IMR-90 (cell line): ENCODE results near the gene NUDT16. TPM values are rescaled to one million over a fixed set of nuclear protein-coding genes. Genes with fewer than 3 reads are reported as not detected.

ENCODE experiments used
- ATAC-seq: fragments of 200-7000 bp; cut with Tn5 transposase; 2 replicates; pipeline ENCODE4 v1.9.1; 2020; ENCODE audit warnings: low read depth, mild to moderate bottlenecking, moderate library complexity
- BruUV-seq: library from RNA; stranded (reverse); fragments of 400-500 nt; replicated peaks from 2 replicates; lab custom pipeline; 2021; lab: Mats Ljungman, UMichigan
- CTCF ChIA-PET: fragments of 300-600 bp; formaldehyde crosslinking; extraction: SDS; loops from one replicate; lab custom pipeline; 2021; ENCODE audit warnings: antibody characterized with exemption; lab: Yijun Ruan, JAX
- POLR2A ChIA-PET: fragments of 300-600 bp; sonication (Branson Sonifier 250); formaldehyde crosslinking; loops from one replicate; lab custom pipeline; 2022; ENCODE audit warnings: antibody characterized with exemption; ENCODE audit not compliant: unreplicated experiment; lab: Charles Lee
- DNase-seq: peaks from one replicate; pipeline ENCODE4 v3.0.0; 2013
- H2AFZ ChIP-seq: replicated peaks from 2 replicates; pipeline ENCODE3; 2013; ENCODE audit warnings: low read length, mild to moderate bottlenecking; ENCODE audit not compliant: poor library complexity
- H2AK5ac ChIP-seq: 2 replicates; pipeline ENCODE4 v1.6.1; 2013; ENCODE audit warnings: low read depth, low read length, inconsistent platforms
- H2AK9ac ChIP-seq: replicated peaks from 2 replicates; pipeline ENCODE3; 2013; ENCODE audit warnings: mild to moderate bottlenecking, low read depth, low read length, moderate library complexity; ENCODE audit not compliant: poor library complexity
- H2BK120ac ChIP-seq: 2 replicates; pipeline ENCODE4 v1.6.1; 2013; ENCODE audit warnings: low read depth, low read length, inconsistent platforms
- H2BK15ac ChIP-seq: 3 replicates; pipeline ENCODE4 v1.6.1; 2013; ENCODE audit warnings: low read depth, low read length, inconsistent platforms
- H2BK20ac ChIP-seq: 2 replicates; pipeline ENCODE4 v1.6.1; 2013; ENCODE audit warnings: low read depth, mild to moderate bottlenecking, inconsistent platforms, low read length, moderate library complexity
- H2BK5ac ChIP-seq: 2 replicates; pipeline ENCODE4 v1.6.1; 2013; ENCODE audit warnings: mild to moderate bottlenecking, low read depth, low read length, inconsistent platforms; ENCODE audit not compliant: poor library complexity, severe bottlenecking
- H3K14ac ChIP-seq: replicated peaks from 2 replicates; pipeline ENCODE4 v1.6.1; 2013; ENCODE audit warnings: low read depth, low read length, inconsistent platforms
- H3K18ac ChIP-seq: 2 replicates; pipeline ENCODE4 v1.6.1; 2013; ENCODE audit warnings: low read depth, low read length, control low read depth
- H3K23ac ChIP-seq: 2 replicates; pipeline ENCODE4 v1.6.1; 2013; ENCODE audit warnings: low read depth, low read length, inconsistent platforms
- H3K27ac ChIP-seq: 2 replicates; pipeline ENCODE4 v1.5.1; 2013; ENCODE audit warnings: mild to moderate bottlenecking, control low read depth, low read length; ENCODE audit not compliant: insufficient read depth
- H3K27me3 ChIP-seq: 2 replicates; pipeline ENCODE4 v1.6.1; 2013; ENCODE audit warnings: low read length; ENCODE audit not compliant: control insufficient read depth, insufficient read depth
- H3K36me3 ChIP-seq: 2 replicates; pipeline ENCODE4 v1.6.1; 2013; ENCODE audit warnings: low read length, mixed read lengths; ENCODE audit not compliant: control insufficient read depth, insufficient read depth
- H3K4ac ChIP-seq: 2 replicates; pipeline ENCODE4 v1.6.1; 2013; ENCODE audit warnings: low read depth, low read length, inconsistent platforms
- H3K4me1 ChIP-seq: 2 replicates; pipeline ENCODE4 v1.6.1; 2013; ENCODE audit warnings: low read length, mixed read lengths; ENCODE audit not compliant: control insufficient read depth, insufficient read depth
- H3K4me2 ChIP-seq: 2 replicates; pipeline ENCODE4 v1.6.1; 2013; ENCODE audit warnings: low read depth, mild to moderate bottlenecking, control low read depth, low read length, moderate library complexity
- H3K4me3 ChIP-seq: 2 replicates; pipeline ENCODE4 v1.5.1; 2013; ENCODE audit warnings: low read depth, mild to moderate bottlenecking, control low read depth, low read length, moderate library complexity; ENCODE audit not compliant: insufficient read depth
- H3K56ac ChIP-seq: 2 replicates; pipeline ENCODE4 v1.6.1; 2013; ENCODE audit warnings: low read length, inconsistent platforms; ENCODE audit not compliant: insufficient read depth; ENCODE audit errors: extremely low read depth
- H3K79me1 ChIP-seq, 2 experiments: 2 replicates each; pipeline ENCODE4 v1.6.1; 2013; ENCODE audit warnings: low read length in 2 of 2, inconsistent platforms in 1 of 2, low read depth in 1 of 2
- H3K9ac ChIP-seq: 2 replicates; pipeline ENCODE4 v1.6.1; 2013; ENCODE audit warnings: low read depth, low read length, control low read depth
- H3K9me1 ChIP-seq: 2 replicates; pipeline ENCODE4 v1.6.1; 2013; ENCODE audit warnings: low read length, inconsistent platforms; ENCODE audit not compliant: insufficient read depth
- H3K9me3 ChIP-seq: 2 replicates; pipeline ENCODE4 v1.6.1; 2013; ENCODE audit warnings: low read length; ENCODE audit not compliant: control insufficient read depth, insufficient read depth
- H4K20me1 ChIP-seq: 2 replicates; pipeline ENCODE4 v1.6.1; 2013; ENCODE audit warnings: low read length, inconsistent platforms; ENCODE audit not compliant: insufficient read depth
- H4K5ac ChIP-seq: 2 replicates; pipeline ENCODE4 v1.6.1; 2013; ENCODE audit warnings: mild to moderate bottlenecking, low read depth, low read length, control low read depth
- H4K8ac ChIP-seq, 2 experiments: 2 replicates each; pipeline ENCODE4 v1.6.1; 2013; ENCODE audit warnings: low read depth in 2 of 2, low read length in 2 of 2, control low read depth in 1 of 2, inconsistent platforms in 1 of 2
- H4K91ac ChIP-seq: 2 replicates; pipeline ENCODE4 v1.6.1; 2013; ENCODE audit warnings: low read depth, low read length, inconsistent platforms; ENCODE audit not compliant: insufficient read depth
- BHLHE40 ChIP-seq: fragments of 150-350 bp; IDR thresholded peaks from 2 replicates; pipeline ENCODE4 v1.6.1; 2016; ENCODE audit warnings: mild to moderate bottlenecking, low read depth, low read length
- CEBPB ChIP-seq: IDR thresholded peaks from 2 replicates; pipeline ENCODE4 v1.6.1; 2012; ENCODE audit warnings: low read depth, low read length, improper control_type of control experiment
- CHD1 ChIP-seq: IDR thresholded peaks from 2 replicates; pipeline ENCODE4 v1.6.1; 2012; ENCODE audit warnings: low read depth, low read length, improper control_type of control experiment
- FOS ChIP-seq: fragments of 150-350 bp; IDR thresholded peaks from 2 replicates; pipeline ENCODE4 v1.6.1; 2016; ENCODE audit warnings: low read depth, low read length
- MAFK ChIP-seq: IDR thresholded peaks from 2 replicates; pipeline ENCODE4 v1.6.1; 2012; ENCODE audit warnings: low read depth, low read length, improper control_type of control experiment
- MAZ ChIP-seq: IDR thresholded peaks from 2 replicates; pipeline ENCODE4 v1.6.1; 2012; ENCODE audit warnings: low read depth, mild to moderate bottlenecking, low read length, improper control_type of control experiment, moderate library complexity, borderline replicate concordance
- MXI1 ChIP-seq: IDR thresholded peaks from 2 replicates; pipeline ENCODE4 v1.6.1; 2012; ENCODE audit warnings: low read depth, mild to moderate bottlenecking, low read length, moderate library complexity, borderline replicate concordance
- NFE2L2 ChIP-seq: fragments of 150-350 bp; IDR thresholded peaks from 2 replicates; pipeline ENCODE4 v1.6.1; 2016; ENCODE audit warnings: low read depth, mild to moderate bottlenecking, low read length
- POLR2A ChIP-seq: IDR thresholded peaks from 2 replicates; pipeline ENCODE4 v1.6.1; 2012; ENCODE audit warnings: mild to moderate bottlenecking, low read depth, low read length
- RCOR1 ChIP-seq: IDR thresholded peaks from 2 replicates; pipeline ENCODE4 v1.6.1; 2012; ENCODE audit warnings: mild to moderate bottlenecking, low read length, improper control_type of control experiment; ENCODE audit not compliant: insufficient replicate concordance
- SMC3 ChIP-seq: fragments of 150-350 bp; IDR thresholded peaks from 2 replicates; pipeline ENCODE4 v1.6.1; 2016; ENCODE audit warnings: low read depth, mild to moderate bottlenecking, antibody characterized with exemption, low read length, moderate library complexity
- WGBS, 2 experiments: methylation state at CpG; one replicate each; pipeline versions ENCODE4 v1.1.5 to v1.1.7; 2013; ENCODE audit warnings: missing lambda C conversion rate in 2 of 2; ENCODE audit not compliant: insufficient read length in 1 of 2; ENCODE audit errors: extremely low coverage in 2 of 2; 5-methylcytosine and 5-hydroxymethylcytosine counted together
- dilution Hi-C: fragments of 300-500 bp; cut with HindIII; formaldehyde crosslinking; loops from one replicate; pipeline ENCODE4 v1.14.3; 2018; ENCODE audit warnings: low sequenced_read_pairs; ENCODE audit not compliant: unreplicated experiment
- in situ Hi-C: fragments of 300-500 bp; cut with MboI; formaldehyde crosslinking; loops from 3 replicates; pipeline ENCODE4 v1.14.3; 2019; ENCODE audit warnings: low sequenced_read_pairs, inconsistent platforms, mixed read lengths
- intact Hi-C: fragments of 100-400 bp; cut with micrococcal nuclease; formaldehyde crosslinking; loops from 2 replicates; pipeline ENCODE4 v1.10.0; 2022
- polyA plus RNA-seq, 3 experiments: library from polyadenylated mRNA; depleted of rRNA; stranded (reverse); fragments of >200 nt; gene quantifications; 2 replicates each; pipeline ENCODE4 v1.2.3, GENCODE V29; 2012; ENCODE audit warnings: low replicate concordance in 1 of 3
- total RNA-seq: library from RNA; depleted of rRNA; stranded (reverse); fragments of >200 nt; gene quantifications from 2 replicates; pipeline ENCODE4 v1.2.3, GENCODE V29; 2012
- TF ChIP-seq, protein P1 (sequence below): conservative IDR thresholded peaks from 2 replicates; pipeline ENCODE4 v1.5.1; 2012; ENCODE audit warnings: mild to moderate bottlenecking, low read depth, low read length, improper control_type of control experiment
- TF ChIP-seq, protein P2 (sequence below): fragments of 150-350 bp; IDR thresholded peaks from 2 replicates; pipeline ENCODE4 v1.6.1; 2017; ENCODE audit warnings: mild to moderate bottlenecking, antibody characterized with exemption, low read length, low read depth
- TF ChIP-seq, protein P3 (sequence below): fragments of 150-350 bp; IDR thresholded peaks from 2 replicates; pipeline ENCODE4 v1.6.1; 2016; ENCODE audit warnings: low read depth, mild to moderate bottlenecking, low read length, moderate library complexity, borderline replicate concordance

Gene NUDT16
- total and polyA plus RNA-seq, 2 of the 4 experiments (the other 2 are of a cell fraction): 8.9 to 10.4 TPM

DNA sequence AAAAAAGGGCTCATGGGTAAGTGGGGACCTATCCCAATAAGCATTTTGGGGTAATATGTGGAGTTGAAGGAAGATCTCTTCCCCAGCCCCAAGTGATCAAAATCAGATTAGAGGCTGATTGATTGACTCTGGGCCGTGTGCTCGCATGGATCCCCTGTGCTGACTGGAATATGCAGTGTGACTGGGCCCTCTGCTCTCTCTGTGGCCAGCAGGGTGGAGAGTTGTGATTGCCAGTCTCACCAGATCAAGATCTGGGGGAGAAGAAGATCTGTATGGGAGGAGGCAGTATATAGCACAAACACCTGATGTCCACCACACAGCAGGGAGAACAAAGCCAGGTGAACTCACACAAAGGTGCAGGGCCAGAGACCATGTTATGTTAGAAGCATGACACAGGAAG is 8.8 kb downstream of the NUDT16 start:
- no peak for DNase-seq
- Histone ChIP-seq H2AK9ac (no peak overlapping the region), H3K4ac (no peak overlapping the region), H4K5ac (no peak overlapping the region), H2BK120ac (no peak overlapping the region), H3K18ac (no peak overlapping the region), H4K91ac (no peak overlapping the region), H3K4me1 (no peaks in the 10 kb centered on the region), H4K8ac (no peak overlapping the region), H3K79me1 (no peaks in the 10 kb centered on the region), H2BK5ac (no peak overlapping the region), H2AK5ac (no peak overlapping the region), H3K9me1 (no peaks in the 10 kb centered on the region), H3K27ac (no peak overlapping the region), H3K14ac (no peak overlapping the region), H3K9me3 (no peaks in the 10 kb centered on the region), H2BK20ac (no peak overlapping the region), H3K9ac (no peak overlapping the region), H2BK15ac (no peak overlapping the region), H2AFZ (no peak overlapping the region), H3K4me3 (no peak overlapping the region), H3K27me3 (no peaks in the 10 kb centered on the region; the same call in 1 of the 2 replicates), H4K20me1 (no peaks in the 10 kb centered on the region), H3K36me3 (peaks cover 9% of the 10 kb centered on the region), H3K23ac (no peak overlapping the region), H3K56ac (no peak overlapping the region), H3K4me2 (no peak overlapping the region)
- WGBS, 2 experiments: no CpG with 5 or more reads among the region's 2 CpGs
- dilution Hi-C loops: no loop called here
- POLR2A ChIA-PET: no interaction called here
- ATAC-seq: no peak
- TF ChIP-seq, protein P1, sequence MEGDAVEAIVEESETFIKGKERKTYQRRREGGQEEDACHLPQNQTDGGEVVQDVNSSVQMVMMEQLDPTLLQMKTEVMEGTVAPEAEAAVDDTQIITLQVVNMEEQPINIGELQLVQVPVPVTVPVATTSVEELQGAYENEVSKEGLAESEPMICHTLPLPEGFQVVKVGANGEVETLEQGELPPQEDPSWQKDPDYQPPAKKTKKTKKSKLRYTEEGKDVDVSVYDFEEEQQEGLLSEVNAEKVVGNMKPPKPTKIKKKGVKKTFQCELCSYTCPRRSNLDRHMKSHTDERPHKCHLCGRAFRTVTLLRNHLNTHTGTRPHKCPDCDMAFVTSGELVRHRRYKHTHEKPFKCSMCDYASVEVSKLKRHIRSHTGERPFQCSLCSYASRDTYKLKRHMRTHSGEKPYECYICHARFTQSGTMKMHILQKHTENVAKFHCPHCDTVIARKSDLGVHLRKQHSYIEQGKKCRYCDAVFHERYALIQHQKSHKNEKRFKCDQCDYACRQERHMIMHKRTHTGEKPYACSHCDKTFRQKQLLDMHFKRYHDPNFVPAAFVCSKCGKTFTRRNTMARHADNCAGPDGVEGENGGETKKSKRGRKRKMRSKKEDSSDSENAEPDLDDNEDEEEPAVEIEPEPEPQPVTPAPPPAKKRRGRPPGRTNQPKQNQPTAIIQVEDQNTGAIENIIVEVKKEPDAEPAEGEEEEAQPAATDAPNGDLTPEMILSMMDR: no peak
- TF ChIP-seq POLR2A: no peak
- no peak for TF ChIP-seq FOS
- no peak for TF ChIP-seq NFE2L2
- TF ChIP-seq BHLHE40: no peak
- no peak for TF ChIP-seq MAFK
- no peak for TF ChIP-seq MAZ
- TF ChIP-seq MXI1: no peak
- no peak for TF ChIP-seq RCOR1
- no peak for TF ChIP-seq CEBPB
- TF ChIP-seq SMC3: no peak
- TF ChIP-seq, protein P2, sequence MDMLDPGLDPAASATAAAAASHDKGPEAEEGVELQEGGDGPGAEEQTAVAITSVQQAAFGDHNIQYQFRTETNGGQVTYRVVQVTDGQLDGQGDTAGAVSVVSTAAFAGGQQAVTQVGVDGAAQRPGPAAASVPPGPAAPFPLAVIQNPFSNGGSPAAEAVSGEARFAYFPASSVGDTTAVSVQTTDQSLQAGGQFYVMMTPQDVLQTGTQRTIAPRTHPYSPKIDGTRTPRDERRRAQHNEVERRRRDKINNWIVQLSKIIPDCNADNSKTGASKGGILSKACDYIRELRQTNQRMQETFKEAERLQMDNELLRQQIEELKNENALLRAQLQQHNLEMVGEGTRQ: no peak
- TF ChIP-seq CHD1: no peak
- TF ChIP-seq, protein P3, sequence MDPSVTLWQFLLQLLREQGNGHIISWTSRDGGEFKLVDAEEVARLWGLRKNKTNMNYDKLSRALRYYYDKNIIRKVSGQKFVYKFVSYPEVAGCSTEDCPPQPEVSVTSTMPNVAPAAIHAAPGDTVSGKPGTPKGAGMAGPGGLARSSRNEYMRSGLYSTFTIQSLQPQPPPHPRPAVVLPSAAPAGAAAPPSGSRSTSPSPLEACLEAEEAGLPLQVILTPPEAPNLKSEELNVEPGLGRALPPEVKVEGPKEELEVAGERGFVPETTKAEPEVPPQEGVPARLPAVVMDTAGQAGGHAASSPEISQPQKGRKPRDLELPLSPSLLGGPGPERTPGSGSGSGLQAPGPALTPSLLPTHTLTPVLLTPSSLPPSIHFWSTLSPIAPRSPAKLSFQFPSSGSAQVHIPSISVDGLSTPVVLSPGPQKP: no peak
- CTCF ChIA-PET: no interaction called here
- in situ Hi-C loops: no loop called here
- no TSS peak for BruUV-seq
- intact Hi-C loops: no loop called here
